Fibroblast of mammary gland (primary cell): ENCODE data around the gene CHRNG.

Experiments
- DNase-seq: peaks from one replicate; pipeline ENCODE4 v3.0.0-alpha.2; 2010; ENCODE audit warnings: low read depth
- H3K4me3 ChIP-seq: 2 replicates; pipeline ENCODE4 v1.5.1; 2011; ENCODE audit warnings: low read depth, mild to moderate bottlenecking, low read length, moderate library complexity; ENCODE audit not compliant: control insufficient read depth
- CTCF ChIP-seq: conservative IDR thresholded peaks from 2 replicates; pipeline ENCODE4 v1.5.1; 2011; ENCODE audit warnings: low read depth, low read length, inconsistent platforms; ENCODE audit not compliant: control insufficient read depth, insufficient read depth

Gene CHRNG, protein sequence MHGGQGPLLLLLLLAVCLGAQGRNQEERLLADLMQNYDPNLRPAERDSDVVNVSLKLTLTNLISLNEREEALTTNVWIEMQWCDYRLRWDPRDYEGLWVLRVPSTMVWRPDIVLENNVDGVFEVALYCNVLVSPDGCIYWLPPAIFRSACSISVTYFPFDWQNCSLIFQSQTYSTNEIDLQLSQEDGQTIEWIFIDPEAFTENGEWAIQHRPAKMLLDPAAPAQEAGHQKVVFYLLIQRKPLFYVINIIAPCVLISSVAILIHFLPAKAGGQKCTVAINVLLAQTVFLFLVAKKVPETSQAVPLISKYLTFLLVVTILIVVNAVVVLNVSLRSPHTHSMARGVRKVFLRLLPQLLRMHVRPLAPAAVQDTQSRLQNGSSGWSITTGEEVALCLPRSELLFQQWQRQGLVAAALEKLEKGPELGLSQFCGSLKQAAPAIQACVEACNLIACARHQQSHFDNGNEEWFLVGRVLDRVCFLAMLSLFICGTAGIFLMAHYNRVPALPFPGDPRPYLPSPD

GRCh38 chr2:232539298-232540231 is at the start of gene CHRNG:
Gene CHRNG, plus strand, starts transcription at chr2:232539692. Its CDS starts 56 bp downstream, at chr2:232539748.
- DNase-seq, result no peak
- H3K4me3 ChIP-seq, result no peak within 1 kb of the TSS
- no peak for TF ChIP-seq CTCF

GRCh38 chr2:232490221-232491138 is 49.0 kb upstream of the CHRNG start:
- no peak for DNase-seq
- TF ChIP-seq CTCF, result no peak
- H3K4me3 ChIP-seq, result no peak overlapping the region

DNA sequence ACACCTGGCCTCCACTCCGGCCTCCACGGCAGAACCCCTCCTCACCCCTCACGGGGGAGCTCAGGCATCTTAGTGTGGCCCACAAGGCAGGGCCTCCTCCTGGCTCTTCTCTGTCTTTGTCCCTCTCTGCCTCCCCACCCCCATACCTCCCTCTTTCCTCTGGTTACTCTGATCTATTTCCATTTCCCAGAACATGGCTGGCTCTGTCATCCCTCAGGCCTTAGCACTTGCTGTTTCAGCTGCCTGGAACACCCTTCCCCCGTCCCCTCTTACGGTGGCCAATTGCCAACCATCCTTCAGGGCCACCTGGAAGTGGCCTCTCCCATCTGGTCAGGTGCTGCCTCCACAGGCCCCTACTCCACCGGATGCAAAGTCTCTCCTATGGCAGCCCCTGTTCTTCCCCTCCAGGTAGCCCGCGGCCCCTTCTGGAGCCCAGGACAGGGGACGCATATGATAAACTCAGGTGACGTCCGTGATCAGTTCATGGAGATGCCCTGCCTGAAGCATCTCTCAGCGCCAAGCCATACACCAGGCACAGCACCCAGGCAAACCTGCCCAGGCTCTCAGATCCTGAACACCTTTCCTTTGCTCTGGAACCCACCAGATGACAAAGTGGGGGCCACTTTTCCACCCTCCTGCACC is 48.2 kb upstream of the CHRNG start:
- TF ChIP-seq CTCF, result no peak
- no peak overlapping the region for H3K4me3 ChIP-seq
- DNase-seq, result no peak

DNA sequence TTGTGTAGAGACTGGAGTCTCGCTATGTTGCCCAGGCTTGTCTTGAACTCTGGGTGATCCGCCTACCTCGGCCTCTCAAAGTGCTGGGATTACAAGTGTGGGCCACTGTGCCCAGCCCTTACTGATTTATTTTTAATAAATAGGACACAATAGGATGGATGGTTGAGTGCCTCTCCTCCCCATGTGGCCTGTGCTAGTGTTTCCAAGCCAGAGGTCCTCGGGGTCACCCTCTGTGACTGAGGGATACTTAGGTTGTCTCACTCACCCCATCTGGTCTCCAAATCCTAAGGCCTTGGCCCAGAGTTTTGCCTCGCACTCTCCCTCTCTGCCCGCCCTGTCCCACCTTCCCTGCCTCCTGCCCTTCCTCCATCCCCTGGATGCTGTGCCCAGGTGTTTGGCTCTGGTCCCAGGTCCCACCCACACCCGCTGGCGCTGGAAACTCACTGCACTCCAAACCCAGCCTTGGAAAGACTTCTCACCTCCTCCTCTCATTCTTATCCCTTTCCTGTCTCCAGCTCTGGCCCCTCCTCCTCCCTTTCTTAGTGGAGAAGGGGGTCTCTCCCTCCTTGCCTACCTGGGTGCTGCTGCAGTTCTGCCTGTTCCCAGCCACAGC is 47.1 kb upstream of the CHRNG start:
- H3K4me3 ChIP-seq, result no peak overlapping the region
- no peak for DNase-seq
- no peak for TF ChIP-seq CTCF

DNA sequence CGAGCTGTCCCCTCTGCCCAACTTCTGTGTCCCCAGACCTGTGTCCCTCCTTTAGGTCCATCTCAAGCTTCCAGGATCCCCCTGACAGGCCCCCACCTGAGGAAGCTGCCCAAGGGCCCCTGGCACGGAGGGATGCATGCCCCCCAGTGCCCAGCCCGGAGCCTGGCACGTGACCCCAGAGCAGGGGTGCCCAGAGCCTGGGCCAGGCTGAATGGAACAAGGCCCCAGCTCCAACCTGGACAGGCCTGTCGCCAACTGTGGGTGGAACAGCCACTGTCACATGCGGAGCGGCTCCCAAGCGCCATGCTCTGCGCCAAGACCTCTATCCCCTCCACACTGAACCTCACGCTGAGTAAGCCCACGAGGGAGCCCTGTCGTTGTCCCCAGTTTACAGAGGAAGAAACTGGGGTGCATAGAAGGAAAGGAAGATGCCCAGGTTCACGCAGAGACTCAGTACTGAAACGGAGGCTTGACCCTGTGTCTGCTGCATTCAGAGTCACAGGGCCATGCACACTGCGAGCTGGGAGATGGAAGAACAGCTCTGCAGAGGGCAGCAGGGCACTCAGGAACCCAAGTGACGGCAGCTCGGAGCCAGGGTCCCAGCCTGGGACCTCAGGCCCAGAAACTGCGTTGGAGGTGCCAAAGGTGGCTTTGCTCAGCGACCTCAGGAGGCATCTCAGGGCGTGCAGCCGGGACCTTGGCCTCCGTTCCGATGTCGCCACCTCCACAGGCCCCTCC is 46.4 kb upstream of the CHRNG start:
- H3K4me3 ChIP-seq, result no peak overlapping the region
- DNase-seq, result no peak
- TF ChIP-seq CTCF, result no peak
